Measurements from ENCODE around the gene PCDHB6. TPM values are rescaled to one million over a fixed set of nuclear protein-coding genes. Genes with fewer than 3 reads are reported as not detected.

PCDHB6 gene
- total RNA-seq, 1 experiment from 2014 or later, result not detected

DNA sequence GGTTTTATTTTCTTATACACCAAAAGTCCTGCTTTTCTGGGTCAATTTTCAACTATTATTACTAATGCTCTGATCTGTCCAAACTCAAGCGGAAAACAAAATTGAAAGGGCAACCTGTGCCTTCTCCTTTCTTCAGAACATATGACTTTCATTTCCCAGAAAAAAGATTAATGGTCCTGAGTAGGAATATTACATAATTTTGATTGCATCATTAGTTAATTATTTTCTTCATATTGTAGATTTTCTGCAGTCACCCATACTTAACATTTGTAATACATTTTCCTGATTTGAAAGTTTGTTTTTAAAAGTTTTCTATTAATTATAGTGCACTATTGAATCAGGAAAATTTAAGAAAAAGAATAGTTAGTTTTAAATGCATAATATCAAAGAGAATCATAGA lies 26.1 kb downstream of the PCDHB6 start:
- peaks cover 4 to 19% (median 14%) of the 10 kb centered on the region in 3 experiments; a peak in 5 of 7 replicates for H3K36me3 Mint-ChIP-seq (ENCODE audit: insufficient read depth in 1 of 3, low read depth in 3 of 3)
- no peak overlapping the region for H4K91ac ChIP-seq (ENCODE audit: insufficient read length, low read depth, low read length)
- no peak overlapping the region for H2AK5ac ChIP-seq (ENCODE audit: insufficient read length, low read length)
- peaks cover 6% of the 10 kb centered on the region for H3K27me3 Mint-ChIP-seq (ENCODE audit: low read depth)
- H2AFZ ChIP-seq (ENCODE audit: low read length), result no peak overlapping the region
- no peak overlapping the region for H3K4ac ChIP-seq (ENCODE audit: low read depth, low read length)
- no peak overlapping the region for H2BK20ac ChIP-seq (ENCODE audit: low read depth, low read length, poor library complexity, severe bottlenecking)
- no peaks in the 10 kb centered on the region for H3K79me2 ChIP-seq (ENCODE audit: insufficient read depth, low read length)
- H3K56ac ChIP-seq (ENCODE audit: insufficient read length, low read depth, low read length), result no peak overlapping the region
- no peak overlapping the region for H3K9ac ChIP-seq (ENCODE audit: extremely low read depth, insufficient read length, low read length)
- no peaks in the 10 kb centered on the region for H3K4me1 ChIP-seq (ENCODE audit: insufficient read depth, low read length)
- no peak overlapping the region for H3K27ac ChIP-seq (ENCODE audit: insufficient read length, low read depth, low read length)
- H3K4me3 Mint-ChIP-seq, result no peak overlapping the region
- H4K5ac ChIP-seq (ENCODE audit: insufficient read length, low read depth, low read length), result no peak overlapping the region
- H3K27me3 ChIP-seq (ENCODE audit: insufficient read depth, low read length), result no peaks in the 10 kb centered on the region
- no peak overlapping the region for H3K14ac ChIP-seq (ENCODE audit: insufficient read depth, low read length)
- no peak overlapping the region for H3K18ac ChIP-seq (ENCODE audit: insufficient read length, low read depth, low read length)
- H3K4me1 Mint-ChIP-seq, result peaks cover 0 to 6% of the 10 kb centered on the region in 2 experiments; a peak in 1 of 4 replicates
- no peak overlapping the region for H4K8ac ChIP-seq (replicated peaks; ENCODE audit: insufficient read length, low read depth, low read length)
- no peaks in the 10 kb centered on the region for H3K79me1 ChIP-seq (ENCODE audit: insufficient read depth, low read depth, low read length, poor library complexity, severe bottlenecking)
- H2BK15ac ChIP-seq (ENCODE audit: low read depth, low read length), result no peak overlapping the region
- no peak overlapping the region for H3K4me2 ChIP-seq (ENCODE audit: insufficient read depth, insufficient read length, low read length)
- no peak overlapping the region for H2BK5ac ChIP-seq (ENCODE audit: insufficient read length, low read length)
- no peaks in the 10 kb centered on the region for H3K23me2 ChIP-seq (ENCODE audit: insufficient read length, low read depth, low read length, poor library complexity, severe bottlenecking)
- H4K20me1 ChIP-seq (ENCODE audit: control insufficient read depth, insufficient read depth, insufficient read length), result no peaks in the 10 kb centered on the region
- WGBS (ENCODE audit: extremely low coverage, insufficient read length, low lambda C conversion rate), result no CpG with 5 or more reads among the region's 1 CpG
- no peak overlapping the region for H3K23ac ChIP-seq (ENCODE audit: insufficient read length, low read depth, low read length)
- H3K9me3 Mint-ChIP-seq, result peaks cover 20 to 27% of the 10 kb centered on the region in 2 experiments
- no peak overlapping the region for H2BK120ac ChIP-seq (ENCODE audit: low read depth, low read length, poor library complexity, severe bottlenecking)
- DNase-seq, result no peak
- H3K9me3 ChIP-seq (ENCODE audit: control insufficient read depth, low read depth, low read length), result no peaks in the 10 kb centered on the region
- TF ChIP-seq CTCF (conservative IDR thresholded peaks at IDR 0.05), result no peak
- H3T11ph ChIP-seq (ENCODE audit: low read length), result no peak overlapping the region
- H2BK12ac ChIP-seq (ENCODE audit: insufficient read length, low read depth, low read length), result no peak overlapping the region
- no peak overlapping the region for H3K27ac Mint-ChIP-seq

Data from H9 (cell line).